Neural cell (in vitro differentiated cells): ENCODE measurements around the gene A4GALT.

Experiments
- CTCF ChIP-seq: fragments of 450-650 bp; IDR thresholded peaks from 2 replicates; pipeline ENCODE4 v1.5.1; 2014; ENCODE audit warnings: antibody characterized with exemption, mild to moderate bottlenecking, moderate library complexity; ENCODE audit not compliant: poor library complexity, severe bottlenecking
- EP300 ChIP-seq: fragments of 450-650 bp; conservative IDR thresholded peaks from 2 replicates; pipeline ENCODE4 v1.6.1; 2014; ENCODE audit warnings: antibody characterized with exemption, mild to moderate bottlenecking, moderate library complexity; ENCODE audit not compliant: poor library complexity, severe bottlenecking
- EZH2 ChIP-seq: fragments of 200-600, 300-800 bp; shearing (Covaris generic), sonication (generic); IDR thresholded peaks from 2 replicates; pipeline ENCODE4 v1.6.1; 2014; ENCODE audit warnings: antibody characterized with exemption, low read length, borderline replicate concordance, mild to moderate bottlenecking; ENCODE audit not compliant: insufficient read depth, poor library complexity, severe bottlenecking
- POLR2AphosphoS5 ChIP-seq: IDR thresholded peaks from 2 replicates; pipeline ENCODE4 v1.6.1; 2012
- RAD21 ChIP-seq: fragments of 450-650 bp; conservative IDR thresholded peaks from 2 replicates; pipeline ENCODE4 v1.6.1; 2014; ENCODE audit warnings: antibody characterized with exemption, mild to moderate bottlenecking, moderate library complexity
- SMC3 ChIP-seq: fragments of 450-650 bp; conservative IDR thresholded peaks from 2 replicates; pipeline ENCODE4 v1.6.1; 2014; ENCODE audit warnings: antibody characterized with exemption, mild to moderate bottlenecking, moderate library complexity; ENCODE audit not compliant: poor library complexity

GRCh38 chr22:42670046-42670445 lies 50.6 kb downstream of the A4GALT start:
- no peak for TF ChIP-seq CTCF
- no peak for TF ChIP-seq SMC3
- TF ChIP-seq EZH2, result no peak
- no peak for TF ChIP-seq EP300
- TF ChIP-seq POLR2AphosphoS5, result no peak
- no peak for TF ChIP-seq RAD21
